Upper lobe of left lung (tissue), 6 donors: ENCODE data around the gene ZNF446. TPM values are rescaled to one million over a fixed set of nuclear protein-coding genes. Genes with fewer than 3 reads are reported as not detected.
"Not testable (repeated sequence)": the region's sequence is repeated elsewhere in the genome, so short reads cannot be mapped to it uniquely, and the experiment has no call there.

Experiments
- ATAC-seq, 2 donors: fragments of 200-7000 bp; cut with Tn5 transposase; one replicate each; pipeline ENCODE4 v1.9.1; 2022; ENCODE audit warnings: mild to moderate bottlenecking in 2 of 2, moderate library complexity in 2 of 2; ENCODE audit not compliant: low FRiP score in 2 of 2
- DNase-seq, 2 donors: peaks; one replicate each; pipeline ENCODE4 v3.0.0-alpha.2; 2019 to 2020
- H3K27ac ChIP-seq, 4 donors: fragments of 200-600 bp; sonication (generic); one replicate each; pipeline ENCODE4 v1.5.1; 2016 to 2019
- H3K27me3 ChIP-seq, 4 donors: fragments of 200-600 bp; sonication (generic); one replicate each; pipeline ENCODE4 v1.5.1; 2017 to 2019
- H3K36me3 ChIP-seq, 4 donors: fragments of 200-600 bp; sonication (generic); one replicate each; pipeline ENCODE4 v1.5.1; 2016 to 2019
- H3K4me1 ChIP-seq, 4 donors: fragments of 200-600 bp; sonication (generic); one replicate each; pipeline ENCODE4 v1.5.1; 2018 to 2019
- H3K4me3 ChIP-seq, 4 donors: fragments of 200-600 bp; sonication (generic); one replicate each; pipeline ENCODE4 v1.5.1; 2017 to 2019; ENCODE audit warnings: mild to moderate bottlenecking in 2 of 4, moderate library complexity in 1 of 4
- H3K9me3 ChIP-seq, 4 donors: fragments of 200-600 bp; sonication (generic); one replicate each; pipeline ENCODE4 v1.5.1; 2018 to 2019
- EP300 ChIP-seq, 4 donors: sonication (generic); formaldehyde crosslinking; IDR thresholded peaks; one replicate each; pipeline ENCODE4 v1.5.1; 2017; ENCODE audit warnings: antibody characterized with exemption in 4 of 4, control low read depth in 2 of 4
- POLR2A ChIP-seq, 4 donors: fragments of 450-650 bp; IDR thresholded peaks; one replicate each; pipeline ENCODE4 v1.5.1; 2016 to 2017; ENCODE audit warnings: antibody characterized with exemption in 4 of 4, mild to moderate bottlenecking in 2 of 4
- POLR2AphosphoS5 ChIP-seq, 2 donors: sonication (generic); formaldehyde crosslinking; IDR thresholded peaks; one replicate each; pipeline ENCODE4 v1.5.1; 2017; ENCODE audit warnings: antibody characterized with exemption in 2 of 2
- WGBS, 2 donors: methylation state at CpG; one replicate each; pipeline ENCODE4 v1.1.5; 2017 to 2018; 5-methylcytosine and 5-hydroxymethylcytosine counted together
- total RNA-seq, 6 donors: library from RNA; depleted of rRNA in 4 of 6; stranded (reverse); fragments of >200 nt in 4 of 6; gene quantifications; one replicate each; pipeline versions ENCODE4 v1.1.0 to v1.2.1, GENCODE V29; 2016 to 2021
- TF ChIP-seq, protein P1 (sequence below), 6 experiments: fragments of 450-650 bp in 4 of 6; fragments of 200-600 bp in 2 of 6; sonication (generic) in 2 of 6; IDR thresholded peaks; one replicate each; pipeline ENCODE4 v1.5.1; 2016 to 2019; ENCODE audit warnings: antibody characterized with exemption in 6 of 6
- donor health status: DM: no; HTN: no; CAD: no; lungs with moderate emphysema.
- donor health status: DM: no; HTN: yes; CAD: no; lungs with severe emphysema.

The ZNF446 gene
- total RNA-seq, 6 donors from 2014 or later: 10.1 to 30.4 (median 14.4) TPM

DNA sequence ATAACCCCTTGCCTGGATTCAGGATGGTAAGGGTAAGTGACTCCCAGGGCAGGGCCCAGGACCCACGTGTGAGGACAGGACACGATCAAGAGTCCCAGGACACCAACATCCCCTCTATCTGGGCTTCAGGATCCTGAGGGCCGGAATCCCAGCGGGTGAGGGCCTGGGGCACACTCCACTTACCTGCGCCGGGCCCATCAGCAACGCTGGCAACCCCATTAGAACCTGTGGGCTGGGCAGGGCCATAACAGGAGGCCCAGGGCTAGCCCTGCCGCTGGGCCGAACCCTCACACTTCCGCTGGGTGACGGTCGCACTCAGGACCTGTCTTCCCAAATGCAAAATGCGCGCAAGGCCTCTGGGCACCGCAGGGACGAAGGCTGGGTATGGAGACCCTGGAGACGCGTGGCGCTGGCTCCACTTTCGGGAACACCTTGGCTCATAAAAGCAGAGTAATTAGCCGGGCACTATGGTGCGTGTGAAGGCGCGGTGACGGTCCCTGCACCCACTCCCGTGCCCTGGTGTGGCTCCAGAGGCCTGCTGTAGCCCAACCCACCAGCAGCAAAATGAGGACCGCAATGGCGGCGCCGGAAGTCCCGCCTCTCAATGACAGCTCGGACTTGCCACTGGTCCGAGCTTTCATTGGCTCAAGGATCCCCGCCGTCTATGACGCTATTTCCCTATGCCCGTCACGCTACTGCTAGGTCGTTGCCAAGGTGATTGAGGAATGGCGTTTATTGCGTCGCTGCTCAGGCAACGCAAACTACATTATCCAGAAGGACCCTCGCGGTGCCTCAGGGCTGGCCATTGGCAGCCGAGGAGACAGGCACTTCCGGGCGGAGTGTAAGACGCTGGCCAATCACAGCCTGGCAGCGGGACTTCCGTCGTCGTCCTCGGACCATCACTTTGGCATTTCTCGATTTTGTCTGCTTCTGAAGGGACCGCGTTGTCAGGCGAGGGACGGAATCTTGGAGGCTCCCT lies 36.3 kb upstream of the ZNF446 start, which contains the start of gene ZNF132:
Gene ZNF132 (minus strand): TSS at position 578 of the 979 bp plus-strand sequence. CDS start 332 bp downstream, at position 246.
- peaks cover 20 to 45% (median 36%) of the 10 kb centered on the region in 4 donors for H3K9me3 ChIP-seq
- H3K27ac ChIP-seq: peak within 1 kb of the TSS; percentile 76 to 85 (median 82)
- peak within 1 kb of the TSS; percentile 59 to 85 (median 72) for H3K4me3 ChIP-seq
- DNase-seq: peak; percentile 95 to 99
- no peaks in the 10 kb centered on the region for H3K27me3 ChIP-seq
- H3K4me1 ChIP-seq: peaks cover 12 to 20% (median 16%) of the 10 kb centered on the region in 4 donors
- peak in 1 of 4 donors; percentile 60 for TF ChIP-seq POLR2A (IDR thresholded peaks at IDR 0.05)
- peak in 1 of 4 donors; percentile 51 for TF ChIP-seq EP300 (IDR thresholded peaks at IDR 0.05)
- TF ChIP-seq, protein P1, sequence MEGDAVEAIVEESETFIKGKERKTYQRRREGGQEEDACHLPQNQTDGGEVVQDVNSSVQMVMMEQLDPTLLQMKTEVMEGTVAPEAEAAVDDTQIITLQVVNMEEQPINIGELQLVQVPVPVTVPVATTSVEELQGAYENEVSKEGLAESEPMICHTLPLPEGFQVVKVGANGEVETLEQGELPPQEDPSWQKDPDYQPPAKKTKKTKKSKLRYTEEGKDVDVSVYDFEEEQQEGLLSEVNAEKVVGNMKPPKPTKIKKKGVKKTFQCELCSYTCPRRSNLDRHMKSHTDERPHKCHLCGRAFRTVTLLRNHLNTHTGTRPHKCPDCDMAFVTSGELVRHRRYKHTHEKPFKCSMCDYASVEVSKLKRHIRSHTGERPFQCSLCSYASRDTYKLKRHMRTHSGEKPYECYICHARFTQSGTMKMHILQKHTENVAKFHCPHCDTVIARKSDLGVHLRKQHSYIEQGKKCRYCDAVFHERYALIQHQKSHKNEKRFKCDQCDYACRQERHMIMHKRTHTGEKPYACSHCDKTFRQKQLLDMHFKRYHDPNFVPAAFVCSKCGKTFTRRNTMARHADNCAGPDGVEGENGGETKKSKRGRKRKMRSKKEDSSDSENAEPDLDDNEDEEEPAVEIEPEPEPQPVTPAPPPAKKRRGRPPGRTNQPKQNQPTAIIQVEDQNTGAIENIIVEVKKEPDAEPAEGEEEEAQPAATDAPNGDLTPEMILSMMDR (IDR thresholded peaks at IDR 0.05): peak in 2 of 6 experiments; percentile 4 to 5
- TF ChIP-seq POLR2AphosphoS5 (IDR thresholded peaks at IDR 0.05): peak; percentile 75 to 95
- WGBS, 2 donors: 8 to 11% methylated on average over 16 to 54 of the region's 59 CpGs
- ATAC-seq: peak; percentile 97 to 98
- peaks cover 8 to 29% (median 25%) of the 10 kb centered on the region in 4 donors for H3K36me3 ChIP-seq

DNA sequence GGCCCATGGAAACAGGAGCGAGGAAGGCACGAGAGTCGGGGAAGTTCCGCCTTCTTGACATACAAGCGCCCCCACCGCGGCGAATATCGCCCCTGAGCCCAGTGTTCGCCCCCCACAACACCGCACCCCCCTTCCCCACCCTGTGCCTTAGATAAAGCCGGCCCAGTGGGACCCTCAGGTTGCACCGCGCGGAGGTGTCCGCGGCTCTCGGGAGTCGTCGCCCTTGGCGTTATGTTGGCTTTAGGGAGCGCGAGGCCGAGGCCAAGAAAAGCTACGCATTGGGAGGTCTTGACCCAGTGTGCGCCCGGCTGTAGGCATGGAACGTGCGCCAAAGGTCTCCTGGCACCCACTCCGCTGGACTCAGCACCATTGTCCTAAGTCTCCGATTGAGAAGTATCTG lies 35.6 kb upstream of the ZNF446 start:
- 18 to 42% methylated on average over 3 to 29 of the region's 31 CpGs for WGBS, 2 donors
- ATAC-seq (no peak), DNase-seq (peak in 1 of 2 donors; percentile 82)
- Histone ChIP-seq H3K9me3 (peaks cover 13 to 38% (median 29%) of the 10 kb centered on the region in 4 donors), H3K4me1 (peaks cover 12 to 20% (median 16%) of the 10 kb centered on the region in 4 donors), H3K27ac (peak overlapping the region; percentile 76 to 85 (median 82)), H3K36me3 (peaks cover 5 to 22% (median 18%) of the 10 kb centered on the region in 4 donors), H3K27me3 (no peaks in the 10 kb centered on the region), H3K4me3 (peak overlapping the region; percentile 59 to 85 (median 72))
- TF ChIP-seq POLR2AphosphoS5 (IDR thresholded peaks at IDR 0.05) (no peak), EP300 (IDR thresholded peaks at IDR 0.05) (no peak), POLR2A (IDR thresholded peaks at IDR 0.05) (peak in 1 of 4 donors; percentile 18)
- TF ChIP-seq, protein P1 (IDR thresholded peaks at IDR 0.05): no peak

DNA sequence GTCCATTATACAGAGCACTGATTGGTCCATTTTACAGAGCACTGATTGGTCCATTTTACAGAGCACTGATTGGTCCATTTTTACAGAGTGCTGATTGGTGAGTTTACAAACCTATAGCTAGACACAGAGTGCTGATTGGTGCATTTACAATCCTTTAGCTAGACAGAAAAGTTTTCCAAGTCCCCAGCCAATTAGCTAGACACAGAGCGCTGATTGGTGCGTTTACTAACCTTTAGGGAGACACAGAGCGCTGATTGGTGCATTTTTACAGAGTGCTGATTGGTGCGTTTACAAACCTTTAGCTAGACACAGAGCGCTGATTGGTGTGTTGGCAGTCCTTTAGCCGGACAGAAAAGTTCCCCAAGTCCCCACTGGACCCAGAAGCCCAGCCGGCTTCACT lies 33.2 kb upstream of the ZNF446 start:
- peaks cover 12 to 20% (median 16%) of the 10 kb centered on the region in 4 donors for H3K4me1 ChIP-seq
- not testable (repeated sequence) for H3K27ac ChIP-seq, H3K4me3 ChIP-seq, H3K36me3 ChIP-seq, ATAC-seq, H3K27me3 ChIP-seq, DNase-seq
- peaks cover 0 to 15% (median 8%) of the 10 kb centered on the region in 4 donors for H3K9me3 ChIP-seq
- WGBS, 2 donors: 86 to 89% methylated on average over 7 of the region's 7 CpGs

DNA sequence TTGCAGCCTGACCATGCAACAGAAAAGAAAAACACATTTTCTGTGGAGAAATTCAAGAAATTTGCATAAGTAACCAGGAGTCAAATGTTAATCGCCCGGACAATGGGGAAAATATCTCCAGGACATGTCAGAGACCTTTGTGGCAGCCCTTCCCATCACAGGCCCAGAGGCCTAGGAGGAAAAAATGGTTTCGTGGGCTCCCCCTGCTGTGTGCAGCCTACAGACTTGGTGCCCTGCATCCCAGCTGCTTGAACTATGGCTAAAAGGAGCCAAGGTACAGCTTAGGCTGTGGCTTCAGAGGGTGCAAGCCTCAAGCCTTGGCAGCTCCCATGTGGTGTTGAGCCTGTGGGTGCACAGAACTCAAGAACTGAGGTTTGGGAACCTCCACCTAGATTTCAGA lies 27.3 kb upstream of the ZNF446 start:
- not testable (repeated sequence) for H3K4me3 ChIP-seq, H3K9me3 ChIP-seq, DNase-seq, H3K27ac ChIP-seq, H3K36me3 ChIP-seq, ATAC-seq, H3K27me3 ChIP-seq
- H3K4me1 ChIP-seq: peaks cover 6 to 12% (median 7%) of the 10 kb centered on the region in 4 donors
- 74 to 76% methylated on average over 3 of the region's 3 CpGs for WGBS, 2 donors

DNA sequence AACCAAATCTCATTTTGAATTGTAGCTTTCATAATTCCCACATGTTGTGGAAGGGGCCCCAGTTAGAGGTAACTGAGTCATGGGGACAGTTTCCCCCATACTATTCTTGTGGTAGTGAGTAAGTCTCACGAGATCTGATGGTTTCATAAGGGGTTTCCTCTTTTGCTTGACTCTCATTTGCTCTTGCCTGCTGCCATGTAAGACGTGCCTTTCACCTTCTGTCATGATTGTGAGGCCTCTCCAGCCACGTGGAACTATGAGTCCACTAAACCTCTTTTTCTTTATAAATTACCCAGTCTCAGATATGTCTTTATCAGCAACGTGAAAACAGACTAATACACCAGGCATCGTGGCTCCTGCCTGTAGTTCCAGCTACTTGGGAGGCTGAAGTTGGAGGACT lies 26.2 kb upstream of the ZNF446 start:
- ATAC-seq, H3K9me3 ChIP-seq, H3K4me3 ChIP-seq, H3K27me3 ChIP-seq, H3K27ac ChIP-seq, DNase-seq: not testable (repeated sequence)
- H3K36me3 ChIP-seq: peaks cover 3 to 13% (median 6%) of the 10 kb centered on the region in 4 donors
- peaks cover 6 to 12% (median 7%) of the 10 kb centered on the region in 4 donors for H3K4me1 ChIP-seq
- 56 to 67% methylated on average over 5 of the region's 5 CpGs for WGBS, 2 donors

DNA sequence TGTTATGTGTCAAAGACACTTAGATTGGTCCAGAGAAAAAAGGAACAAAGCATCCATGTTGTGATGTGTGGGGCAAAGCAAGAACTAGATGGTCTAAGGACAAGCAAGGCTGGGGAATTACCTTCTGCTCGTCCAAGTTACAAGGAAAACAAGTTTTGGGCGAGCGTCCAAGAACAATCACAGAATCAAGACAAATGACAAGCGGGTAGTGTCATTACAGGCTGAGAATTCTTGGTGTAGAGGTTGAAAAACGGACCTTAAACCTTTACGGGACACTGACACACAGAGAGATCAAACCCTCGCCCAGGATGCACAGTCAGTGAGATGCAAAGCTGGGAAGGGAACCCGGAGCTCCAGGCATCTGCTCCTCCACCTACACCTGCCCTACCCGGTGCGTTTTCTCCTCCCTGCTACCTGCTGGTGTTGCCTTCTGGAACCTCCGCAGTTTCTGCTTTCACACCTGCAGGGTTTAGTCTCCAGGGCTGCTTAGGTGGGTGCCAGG lies 25.2 kb upstream of the ZNF446 start:
- H3K4me3 ChIP-seq: peak overlapping the region; percentile 64 to 99 (median 98)
- peaks cover 4 to 18% (median 10%) of the 10 kb centered on the region in 4 donors for H3K36me3 ChIP-seq
- peaks cover 0 to 8% (median 3%) of the 10 kb centered on the region in 4 donors for H3K9me3 ChIP-seq
- H3K27me3 ChIP-seq: no peaks in the 10 kb centered on the region
- DNase-seq (no peak), ATAC-seq (peak in 1 of 2 donors; percentile 24)
- 8 to 9% methylated on average over 7 to 11 of the region's 11 CpGs for WGBS, 2 donors
- H3K27ac ChIP-seq: peak overlapping the region in 2 of 4 donors; percentile 60 to 73
- peaks cover 6 to 12% (median 7%) of the 10 kb centered on the region in 4 donors for H3K4me1 ChIP-seq
- TF ChIP-seq EP300 (IDR thresholded peaks at IDR 0.05) (no peak), POLR2AphosphoS5 (IDR thresholded peaks at IDR 0.05) (no peak), POLR2A (IDR thresholded peaks at IDR 0.05) (no peak)
- TF ChIP-seq, protein P1 (IDR thresholded peaks at IDR 0.05): no peak
